ENCODE measurements around the gene COL1A1.

Gene COL1A1

DNA sequence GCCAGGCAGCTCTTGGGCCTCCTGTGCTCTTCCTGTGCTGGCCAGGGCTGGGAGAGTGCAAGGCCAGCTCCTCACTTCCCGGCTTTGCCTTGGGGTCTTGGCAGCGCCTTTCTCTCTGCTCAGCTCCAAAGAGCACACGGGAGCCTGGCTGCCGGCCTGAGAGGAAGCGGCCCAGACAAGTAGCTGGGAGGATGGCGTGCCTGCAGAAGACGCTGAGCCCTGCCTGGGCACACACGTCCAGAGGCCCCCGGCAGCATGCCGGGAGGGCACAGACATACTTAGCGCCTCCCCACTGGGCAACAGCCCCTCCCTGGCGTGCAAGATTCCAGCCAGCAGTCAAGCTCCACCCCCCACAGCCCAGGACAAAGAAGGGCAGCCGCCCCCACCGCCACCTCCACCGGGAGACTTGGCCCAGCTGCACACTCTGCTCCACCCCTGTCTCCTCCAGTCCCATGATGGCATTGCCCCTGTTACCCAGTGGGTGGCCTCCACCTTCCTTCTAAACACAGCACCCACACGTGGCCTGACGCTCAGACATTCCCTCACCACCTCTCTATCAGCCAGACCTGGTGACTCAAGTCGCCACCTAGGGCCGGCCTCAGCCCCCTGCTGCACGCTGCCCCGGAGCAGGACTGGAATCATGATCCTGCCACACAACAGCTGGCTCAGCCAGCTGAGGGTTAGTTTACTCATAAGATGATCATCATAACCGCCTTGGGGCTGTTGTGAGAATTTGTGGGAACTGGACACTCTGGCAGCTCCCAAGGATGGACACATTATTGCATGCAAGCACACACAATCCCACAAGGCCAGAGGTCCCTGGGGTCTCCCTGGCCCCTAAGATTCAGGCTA is 23.2 kb downstream of the COL1A1 start:
- intact Hi-C loops (cut with DNase I): no loop called here
- peak in 41 of 42 donors; percentile 24 to 81 (median 58) for DNase-seq

DNA sequence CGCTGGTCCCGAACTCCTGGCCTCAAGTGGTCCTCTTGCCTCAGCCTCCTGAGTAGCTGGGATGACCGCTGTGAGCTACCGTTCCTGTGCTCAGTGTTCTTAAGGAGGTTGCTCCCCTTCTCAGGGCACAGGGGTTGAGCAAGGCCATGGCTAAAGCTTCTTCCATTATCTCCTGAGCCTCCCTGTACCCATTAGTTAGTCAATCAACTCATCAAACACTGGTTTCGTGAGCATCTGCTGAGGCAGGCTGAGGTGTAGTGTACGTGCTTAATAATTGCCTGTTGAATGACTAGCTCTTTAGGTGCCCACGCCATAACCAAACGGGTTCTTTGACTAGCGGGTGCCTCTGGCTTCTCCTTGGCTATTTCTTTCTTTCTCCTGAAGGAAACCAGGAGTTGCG is 24.0 kb downstream of the COL1A1 start:
- intact Hi-C loops (cut with DNase I): no loop called here
- DNase-seq: no peak

DNA sequence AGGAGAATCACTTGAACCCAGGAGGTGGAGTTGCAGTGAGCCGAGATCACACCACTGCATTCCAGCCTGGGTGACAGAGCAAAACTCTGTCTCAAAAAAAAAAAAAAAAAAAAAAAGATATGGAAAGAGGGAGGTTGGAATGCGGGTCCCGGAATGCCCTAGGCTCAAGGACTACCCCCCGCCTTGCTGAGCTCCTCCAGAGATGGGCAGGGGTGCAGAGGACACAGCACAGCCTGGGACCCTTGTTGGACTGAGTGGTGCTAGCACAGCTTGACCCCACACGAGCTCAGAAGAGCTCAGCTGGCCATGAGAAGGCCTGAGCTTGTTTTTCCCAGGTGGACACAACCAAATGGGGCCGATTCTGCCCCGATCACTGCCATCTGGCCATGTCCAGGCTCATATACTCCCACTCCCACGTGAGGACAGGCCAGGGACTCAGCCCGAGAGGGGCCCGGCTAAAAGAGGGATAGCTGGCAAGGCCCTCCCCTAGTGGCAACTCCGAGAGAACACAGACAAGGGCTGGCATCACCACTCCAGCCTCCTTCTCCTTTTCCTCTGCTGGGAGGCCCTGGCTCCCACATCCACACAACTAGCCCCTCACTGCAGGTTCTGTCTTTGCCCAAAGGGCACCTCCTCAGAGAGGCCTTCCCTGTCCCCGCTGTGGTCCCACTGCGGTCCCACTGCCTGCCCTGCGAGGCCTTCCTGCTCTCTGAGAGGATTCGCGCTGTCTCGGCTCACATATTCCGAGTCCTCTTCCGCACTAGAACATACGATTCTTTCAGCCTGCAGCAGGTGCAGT is 24.7 kb downstream of the COL1A1 start:
- intact Hi-C loops (cut with DNase I): no loop called here
- DNase-seq: no peak

DNA sequence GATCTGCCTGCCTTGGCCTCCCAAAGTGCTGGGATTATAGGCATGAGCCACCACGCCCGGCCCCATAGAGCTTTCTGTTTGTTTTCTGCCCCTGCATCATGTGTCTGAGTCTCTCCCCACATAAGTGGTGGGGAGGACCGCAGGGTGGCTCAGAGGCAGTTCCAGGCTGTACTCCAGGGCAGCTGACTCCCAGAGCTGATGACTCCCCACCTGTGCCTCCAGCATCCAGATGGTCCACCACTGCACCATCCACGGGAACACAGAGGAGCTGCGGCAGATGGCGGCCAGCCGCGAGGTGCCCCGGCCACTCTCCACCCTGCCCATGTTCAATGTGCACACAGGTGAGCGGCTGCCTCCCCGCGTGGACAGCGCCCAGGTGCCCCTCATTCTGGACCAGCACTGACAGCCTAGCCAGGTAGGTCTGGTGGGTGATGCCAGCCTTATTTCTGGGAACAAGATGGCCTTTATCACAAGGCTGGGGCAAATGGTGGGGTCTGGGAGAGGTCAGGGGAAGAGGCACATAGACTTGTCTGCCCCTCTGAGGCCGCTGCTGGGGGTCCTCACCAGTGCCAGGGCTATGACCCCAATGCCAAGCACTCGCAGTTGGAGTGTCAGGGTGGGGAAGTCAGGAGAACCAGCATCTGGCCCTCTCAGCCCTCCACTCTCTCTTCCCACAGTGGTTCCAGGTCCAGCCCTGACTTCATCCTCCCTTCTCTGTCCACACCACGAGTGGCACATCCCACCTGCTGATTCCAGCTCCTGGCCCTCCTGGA is 26.2 kb downstream of the COL1A1 start:
- intact Hi-C loops (cut with DNase I): no loop called here
- DNase-seq: no peak

DNA sequence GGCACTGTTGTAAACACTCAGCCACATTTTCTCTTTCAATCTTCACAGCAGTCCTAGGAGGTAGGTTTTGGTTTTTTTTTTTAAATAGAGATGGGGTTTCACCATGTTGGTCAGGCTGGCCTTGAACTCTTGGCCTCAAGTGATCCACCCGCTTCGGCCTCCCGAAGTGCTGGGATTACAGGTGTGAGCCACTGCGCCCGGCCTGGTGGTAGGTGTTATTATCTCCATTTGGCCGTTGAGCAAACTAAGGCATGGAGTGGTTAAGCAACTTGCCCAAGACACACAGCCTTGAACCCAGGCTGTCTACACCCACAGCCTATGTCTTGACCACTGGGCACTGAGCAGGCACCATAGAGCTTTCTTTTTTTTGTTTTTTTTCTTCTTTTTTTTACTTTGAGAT is 27.0 kb downstream of the COL1A1 start:
- intact Hi-C loops (cut with DNase I): no loop called here
- no peak for DNase-seq

DNA sequence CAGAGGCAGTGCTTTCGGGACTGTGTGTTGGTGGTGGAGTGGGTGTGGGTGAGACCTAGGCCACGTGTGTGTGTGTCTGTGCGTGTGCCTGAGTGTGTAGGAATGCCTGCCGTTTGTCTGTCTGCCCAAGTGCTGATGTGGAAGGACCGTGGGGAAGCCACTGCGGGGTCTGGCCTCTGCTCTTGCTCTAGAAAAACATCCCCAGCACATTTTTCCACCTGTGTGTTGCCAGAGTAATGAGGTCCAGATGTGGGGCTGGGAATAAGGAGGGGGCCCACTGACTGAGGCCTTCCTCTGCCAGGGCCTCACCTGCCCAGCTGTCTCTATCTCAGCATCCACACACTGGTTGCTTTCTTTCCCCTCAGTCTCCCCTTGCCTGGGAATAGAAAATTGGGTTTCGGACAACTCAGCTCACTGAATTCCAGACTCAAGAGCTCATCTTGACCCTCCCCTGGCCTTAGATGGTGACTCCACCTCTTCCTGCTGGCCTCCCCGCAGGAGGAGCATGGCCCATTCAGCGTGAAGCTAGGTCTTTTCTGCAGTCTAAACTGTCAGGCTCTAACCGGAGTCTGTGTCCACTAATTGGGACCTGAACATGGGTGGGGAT is 28.0 kb downstream of the COL1A1 start:
- DNase-seq: no peak
- intact Hi-C loops (cut with DNase I): no loop called here

DNA sequence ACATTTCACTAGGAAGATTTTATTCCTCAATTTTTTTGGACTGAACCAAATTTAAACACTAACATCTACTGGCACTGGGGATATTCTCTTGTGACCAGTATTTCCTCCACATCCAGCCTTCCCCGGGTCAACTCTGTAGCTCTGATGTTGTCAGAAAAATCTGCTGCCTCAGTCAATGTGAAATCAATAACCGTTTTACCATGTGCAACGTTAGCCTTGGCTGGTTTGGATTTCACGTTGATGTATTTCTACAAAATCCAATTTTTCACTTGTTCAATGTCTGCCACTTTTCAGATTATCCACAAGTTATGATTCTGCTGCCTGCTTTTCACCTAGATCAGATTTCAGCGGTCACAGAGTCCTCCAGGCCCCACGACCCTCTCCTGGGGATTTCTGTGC is 28.5 kb downstream of the COL1A1 start:
- intact Hi-C loops (cut with DNase I): no loop called here
- DNase-seq: no peak

DNA sequence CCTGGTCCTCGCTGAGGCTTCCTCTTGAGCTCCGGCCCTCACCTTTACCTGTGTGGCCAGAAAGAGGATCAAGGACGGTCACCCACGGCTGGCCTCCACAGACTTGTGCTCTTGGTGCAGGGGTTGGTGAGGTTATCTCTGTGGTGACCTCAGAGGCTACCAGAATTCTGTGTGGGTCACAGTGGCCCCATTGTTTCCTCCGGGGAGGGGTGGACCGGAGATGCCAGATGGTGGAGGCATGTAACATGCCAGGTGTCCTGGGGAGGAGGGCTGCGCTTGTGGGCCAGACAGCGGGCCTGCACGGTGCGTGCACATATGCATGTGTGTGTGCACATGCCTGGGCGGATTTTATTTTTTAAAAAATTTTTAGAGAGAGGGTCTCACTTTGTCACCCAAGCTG is 29.3 kb downstream of the COL1A1 start:
- intact Hi-C loops (cut with DNase I): no loop called here
- DNase-seq: no peak

DNA sequence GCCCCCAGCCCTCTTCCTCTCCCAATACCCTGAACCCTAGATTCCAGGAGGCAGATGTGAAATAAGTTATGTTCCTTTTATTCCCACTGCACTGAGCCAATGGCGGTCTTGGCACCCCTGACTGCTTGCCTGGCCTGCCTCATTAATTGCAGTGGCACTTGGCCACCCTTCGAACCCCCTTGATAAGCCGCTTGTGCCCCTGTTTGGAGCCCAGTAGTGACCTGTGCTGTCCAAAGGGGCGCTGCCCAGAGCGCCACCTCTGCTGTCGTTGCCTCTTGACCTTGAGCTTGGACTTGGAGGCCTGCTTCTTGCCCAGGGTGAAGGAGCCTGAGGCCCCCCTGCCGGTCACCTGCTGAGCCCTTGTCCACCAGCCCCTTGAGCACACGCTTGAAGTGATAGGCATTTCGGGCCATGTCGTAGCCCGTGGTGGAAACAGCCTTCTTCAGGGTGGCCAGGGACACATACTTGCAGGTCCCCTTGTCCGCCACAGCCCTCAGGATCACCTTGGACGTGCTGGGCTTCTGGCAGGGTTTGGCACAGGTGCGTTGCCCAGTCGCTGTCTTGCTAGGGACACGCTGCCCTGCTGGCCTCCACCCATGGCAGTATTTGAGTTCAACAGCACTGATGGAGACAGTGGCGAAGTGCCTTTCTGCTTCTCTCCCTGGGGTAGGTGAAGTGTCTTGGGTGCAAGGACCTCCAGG is 29.9 kb downstream of the COL1A1 start:
- DNase-seq: no peak

DNA sequence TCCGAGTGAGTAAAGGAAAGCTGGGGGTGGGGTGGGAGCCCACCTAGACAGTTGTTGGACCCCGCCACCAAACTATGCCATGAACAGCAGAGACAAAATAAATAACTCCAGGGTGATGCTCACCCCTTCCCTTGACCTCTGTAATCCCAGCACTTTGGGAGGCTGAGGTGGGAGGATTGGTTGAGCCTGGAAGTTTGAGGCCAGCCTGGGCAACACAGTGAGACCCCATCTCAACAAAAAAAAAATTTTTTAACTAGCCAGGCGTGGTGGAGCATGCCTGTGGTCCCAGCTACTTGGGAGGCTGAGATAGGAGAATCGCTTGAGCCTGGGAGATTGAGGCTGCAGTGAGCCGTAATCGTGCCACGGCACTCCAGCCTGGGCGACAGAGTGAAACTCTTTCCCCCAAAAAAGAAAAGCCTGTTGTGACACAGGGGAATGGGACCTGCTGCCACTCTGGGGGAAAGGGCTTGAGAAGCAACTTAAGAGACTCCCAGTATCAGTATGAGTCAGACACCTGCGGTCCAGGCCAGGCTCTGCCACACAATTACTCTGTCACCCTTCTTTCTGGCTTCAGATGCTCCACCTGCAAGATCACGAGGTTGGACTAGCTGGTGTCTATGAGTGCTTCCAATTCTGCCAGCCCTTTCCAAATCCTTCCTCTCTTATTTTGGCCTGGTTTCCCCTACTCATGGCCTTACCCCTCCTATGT is 30.6 kb downstream of the COL1A1 start:
- intact Hi-C loops (cut with DNase I): no loop called here

More for the DNA sequence above, 29.9 kb downstream of the COL1A1 start:
- intact Hi-C loops (cut with DNase I): no loop called here

DNA sequence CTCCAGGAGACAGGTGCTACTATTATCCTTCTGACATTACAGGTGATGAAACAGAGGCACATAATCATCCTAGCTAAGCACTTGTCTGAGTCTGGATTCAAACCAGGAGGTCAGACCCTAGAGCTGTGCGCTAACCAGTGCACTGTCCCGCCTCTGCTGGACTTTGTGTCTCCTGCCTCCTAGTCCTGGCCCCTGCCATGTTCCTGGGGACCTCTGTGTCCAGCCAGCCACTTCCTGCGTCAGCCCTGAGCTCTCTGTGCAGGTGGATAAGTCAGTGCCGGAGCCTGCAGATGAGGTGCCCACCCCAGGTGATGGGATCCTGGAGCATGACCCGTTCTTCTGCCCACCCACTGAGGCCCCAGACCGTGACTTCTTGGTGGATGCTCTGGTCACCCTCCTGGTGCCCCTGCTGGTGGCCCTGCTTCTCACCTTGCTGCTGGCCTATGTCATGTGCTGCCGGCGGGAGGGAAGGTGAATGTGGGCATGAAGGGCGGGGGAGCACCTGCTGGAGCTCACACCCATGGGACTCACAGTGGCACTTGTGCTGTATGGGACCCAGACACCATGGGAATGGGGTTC is 31.5 kb downstream of the COL1A1 start:
- intact Hi-C loops (cut with DNase I): no loop called here
- DNase-seq: no peak

More for the DNA sequence above, 30.6 kb downstream of the COL1A1 start:
- DNase-seq: no peak

DNA sequence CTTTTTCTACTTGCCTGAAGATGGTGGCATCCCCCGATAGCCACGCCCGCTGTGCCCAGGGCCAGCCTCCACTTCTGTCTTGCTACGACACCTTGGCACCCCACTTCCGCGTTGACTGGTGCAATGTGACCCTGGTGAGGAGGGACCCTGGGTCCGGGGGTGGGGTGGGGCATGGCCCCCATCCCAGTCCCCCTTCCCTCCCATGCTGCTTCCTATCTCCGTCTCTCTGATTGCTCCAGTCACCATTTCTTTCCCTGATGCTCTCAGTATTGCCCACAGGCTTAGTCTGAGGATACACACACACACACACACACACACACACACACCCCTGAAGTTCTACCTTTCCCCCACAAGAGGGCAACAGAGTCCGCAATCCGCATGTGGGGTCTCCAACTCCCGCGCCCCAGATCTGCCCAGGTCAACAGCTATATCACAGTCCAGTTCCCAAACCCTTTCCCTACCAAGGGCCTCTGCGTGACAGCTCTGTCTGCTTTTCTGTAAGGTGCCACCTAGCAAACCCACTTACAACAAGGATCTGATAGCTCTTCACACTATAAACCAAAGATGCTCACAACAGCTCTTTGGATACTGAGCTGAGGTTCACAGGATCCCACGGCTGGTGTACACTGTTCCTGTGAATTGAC is 32.2 kb downstream of the COL1A1 start:
- intact Hi-C loops (cut with DNase I): no loop called here
- DNase-seq: peak in 29 of 42 donors; percentile 40 to 78 (median 56)

DNA sequence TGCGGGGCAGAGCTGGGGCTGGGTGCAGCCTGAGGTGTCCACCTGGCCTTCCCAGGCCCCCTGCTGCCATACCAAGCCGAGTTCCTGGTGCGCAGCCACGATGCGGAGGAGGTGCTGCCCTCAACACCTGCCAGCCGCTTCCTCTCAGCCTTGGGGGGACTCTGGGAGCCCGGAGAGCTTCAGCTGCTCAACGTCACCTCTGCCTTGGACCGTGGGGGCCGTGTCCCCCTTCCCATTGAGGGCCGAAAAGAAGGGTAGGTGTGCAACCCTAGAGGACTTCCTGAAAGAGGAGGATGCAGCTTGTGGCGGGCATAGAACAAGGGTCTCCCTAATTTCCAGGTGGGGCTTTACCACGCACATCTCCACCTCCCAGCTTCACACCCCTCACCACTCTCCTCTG is 33.1 kb downstream of the COL1A1 start:
- intact Hi-C loops (cut with DNase I): no loop called here
- DNase-seq: no peak

DNA sequence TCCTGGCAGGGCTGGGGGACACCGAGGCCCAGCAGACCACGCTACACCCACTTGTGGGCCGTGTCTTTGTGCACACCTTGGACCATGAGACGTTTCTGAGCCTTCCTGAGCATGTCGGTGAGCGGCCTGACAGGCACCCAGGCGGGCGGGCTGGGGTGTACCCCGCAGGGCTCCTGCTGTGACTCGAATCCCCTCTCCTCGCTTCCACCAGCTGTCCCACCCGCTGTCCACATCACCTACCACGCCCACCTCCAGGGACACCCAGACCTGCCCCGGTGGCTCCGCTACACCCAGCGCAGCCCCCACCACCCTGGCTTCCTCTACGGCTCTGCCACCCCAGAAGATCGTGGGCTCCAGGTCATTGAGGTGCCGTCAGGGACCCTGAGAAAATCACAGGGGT is 34.1 kb downstream of the COL1A1 start:
- intact Hi-C loops (cut with DNase I): no loop called here
- no peak for DNase-seq

DNA sequence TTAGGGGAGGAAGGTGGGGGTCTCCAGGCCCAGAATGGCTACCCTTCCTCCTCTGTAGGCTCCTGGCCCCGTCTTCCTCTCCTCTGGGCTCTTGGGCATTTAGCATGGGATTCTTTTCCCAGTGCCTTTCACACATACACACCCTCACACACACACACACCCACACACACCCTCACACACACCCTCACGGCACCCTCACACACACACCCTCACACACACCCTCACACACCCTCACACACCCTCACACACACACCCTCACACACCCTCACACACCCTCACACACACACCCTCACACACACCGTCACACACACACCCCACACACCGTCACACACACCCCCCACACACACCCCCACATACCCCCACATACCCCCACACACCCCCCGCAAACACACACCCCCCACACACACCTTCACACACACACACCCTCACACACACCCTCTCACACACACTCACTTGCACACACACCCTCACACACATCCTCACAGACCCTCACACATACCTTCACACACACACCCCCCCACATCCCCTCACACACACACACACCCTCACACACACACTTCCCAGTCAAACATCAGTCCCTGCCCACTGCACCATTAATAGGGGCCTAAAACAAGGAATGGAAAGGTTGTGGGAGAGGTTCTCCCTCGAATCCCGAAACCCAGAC is 34.8 kb downstream of the COL1A1 start:
- intact Hi-C loops (cut with DNase I): no loop called here
- no peak for DNase-seq

DNA sequence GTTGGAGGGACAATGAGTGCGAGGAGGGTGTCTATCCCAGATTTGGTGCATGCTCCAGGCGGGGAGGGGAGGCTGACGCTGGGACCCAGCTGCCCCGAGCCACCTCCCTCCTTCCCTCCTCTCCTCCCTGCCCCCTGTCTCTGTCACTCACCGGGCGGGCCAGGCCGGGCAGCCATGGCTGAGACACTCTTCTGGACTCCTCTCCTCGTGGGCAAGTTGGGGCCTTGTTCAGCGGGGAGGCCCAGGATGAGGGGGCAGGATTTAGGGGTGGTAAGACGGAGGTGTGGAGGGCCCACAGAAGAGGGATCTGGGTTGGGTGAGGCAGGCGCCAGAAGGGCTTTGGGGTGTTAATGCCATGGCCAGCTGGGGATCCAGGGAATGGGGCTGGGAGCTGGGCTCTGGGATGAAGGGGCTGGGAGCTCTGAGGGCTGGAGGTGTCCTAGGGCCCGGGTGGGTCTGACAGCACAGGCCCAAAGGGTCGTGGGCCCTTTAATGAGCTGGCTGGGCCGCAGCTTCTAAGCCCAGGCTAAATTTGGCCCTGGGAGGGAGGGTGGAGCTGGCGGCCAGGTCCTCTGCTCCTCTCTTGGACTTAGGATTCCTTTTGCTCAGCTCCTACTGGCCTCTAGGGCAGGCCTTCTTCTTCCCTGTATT is 35.4 kb downstream of the COL1A1 start, which contains the start of gene SGCA:
SGCA (plus strand) TSS at position 139 of the 651 bp plus-strand sequence; CDS start at position 175, 36 bp downstream.
- intact Hi-C loops (cut with DNase I): no loop called here
- no peak for DNase-seq

Data from head of caudate nucleus (tissue), 42 donors.